Muscle layer of duodenum (tissue), 2 donors: ENCODE data around the gene ENC1.
"Not testable (repeated sequence)": the region's sequence is repeated elsewhere in the genome, so short reads cannot be mapped to it uniquely, and the experiment has no call there.

Experiments used
- H3K27ac ChIP-seq: one replicate; pipeline ENCODE4 v1.7.0; 2013; ENCODE audit warnings: mild to moderate bottlenecking, low read length
- H3K27me3 ChIP-seq: one replicate; pipeline ENCODE4 v1.7.0; 2013; ENCODE audit warnings: low read depth, mild to moderate bottlenecking, control low read depth, low read length
- H3K36me3 ChIP-seq, 2 donors: one replicate each; pipeline ENCODE4 v1.7.0; 2013; ENCODE audit warnings: low read length in 2 of 2, control low read depth in 1 of 2, mild to moderate bottlenecking in 1 of 2; ENCODE audit not compliant: insufficient read depth in 2 of 2, control insufficient read depth in 1 of 2
- H3K4me1 ChIP-seq, 2 donors: one replicate each; pipeline ENCODE4 v1.7.0; 2013; ENCODE audit warnings: low read length in 2 of 2, mild to moderate bottlenecking in 2 of 2, control low read depth in 1 of 2, moderate library complexity in 1 of 2; ENCODE audit not compliant: insufficient read depth in 2 of 2, control insufficient read depth in 1 of 2
- H3K4me3 ChIP-seq, 2 donors: one replicate each; pipeline ENCODE4 v1.7.0; 2013; ENCODE audit warnings: low read length in 2 of 2, low read depth in 1 of 2, mild to moderate bottlenecking in 1 of 2
- H3K9me3 ChIP-seq, 2 donors: one replicate each; pipeline ENCODE4 v1.7.0; 2013; ENCODE audit warnings: low read length in 2 of 2, control low read depth in 1 of 2, mild to moderate bottlenecking in 1 of 2; ENCODE audit not compliant: control insufficient read depth in 1 of 2
- donor health status: healthy.

Gene ENC1

GRCh38 chr5:74640450-74640953 is at the start of gene ENC1:
Gene ENC1, minus strand, starts transcription at chr5:74640728. Its CDS starts 4,243 bp downstream, at chr5:74636485.
- peaks cover 0 to 16% of the 10 kb centered on the region in 2 donors for H3K4me1 ChIP-seq
- no peaks in the 10 kb centered on the region for H3K27me3 ChIP-seq
- H3K36me3 ChIP-seq: peaks cover 0 to 3% of the 10 kb centered on the region in 2 donors
- H3K4me3 ChIP-seq: peak within 1 kb of the TSS; percentile 85 to 91
- peak within 1 kb of the TSS; percentile 61 for H3K27ac ChIP-seq
- H3K9me3 ChIP-seq: no peaks in the 10 kb centered on the region

- H3K27ac ChIP-seq: no peak overlapping the region
- H3K4me3 ChIP-seq: peak overlapping the region in 1 of 2 donors; percentile 79
- H3K9me3 ChIP-seq: no peaks in the 10 kb centered on the region
Observed at GRCh38 chr5:74686962-74687751, 46.6 kb upstream of the ENC1 start.

GRCh38 chr5:74685979-74686631 is 45.6 kb upstream of the ENC1 start:
- H3K27ac ChIP-seq: peak overlapping the region; percentile 73
- peak overlapping the region; percentile 79 to 81 for H3K4me3 ChIP-seq
- H3K4me1 ChIP-seq: peaks cover 3 to 15% of the 10 kb centered on the region in 2 donors
- no peaks in the 10 kb centered on the region for H3K9me3 ChIP-seq
- no peaks in the 10 kb centered on the region for H3K27me3 ChIP-seq
- H3K36me3 ChIP-seq: peaks cover 8 to 19% of the 10 kb centered on the region in 2 donors

More at GRCh38 chr5:74686962-74687751, 46.6 kb upstream of the ENC1 start:
- H3K27me3 ChIP-seq: no peaks in the 10 kb centered on the region
- peaks cover 12 to 26% of the 10 kb centered on the region in 2 donors for H3K36me3 ChIP-seq
- peaks cover 3 to 15% of the 10 kb centered on the region in 2 donors for H3K4me1 ChIP-seq

- Histone ChIP-seq H3K9me3 (no peaks in the 10 kb centered on the region), H3K27me3 (no peaks in the 10 kb centered on the region), H3K36me3 (peaks cover 8 to 10% of the 10 kb centered on the region in 2 donors), H3K4me1 (peaks cover 3 to 15% of the 10 kb centered on the region in 2 donors), H3K27ac (peak within 1 kb of the TSS; percentile 73), H3K4me3 (peak within 1 kb of the TSS; percentile 79 to 81)
Observed at GRCh38 chr5:74684900-74685851, 44.6 kb upstream of the ENC1 start, which contains the start of gene HEXB. Gene HEXB, plus strand, starts transcription at chr5:74685233. Its CDS starts 28 bp downstream, at chr5:74685261.

- Histone ChIP-seq H3K36me3 (no peaks in the 10 kb centered on the region), H3K27me3 (no peaks in the 10 kb centered on the region), H3K4me3 (no peak overlapping the region)
Observed at GRCh38 chr5:74679966-74680365, 39.4 kb upstream of the ENC1 start.

GRCh38 chr5:74679300-74679699 is 38.8 kb upstream of the ENC1 start:
- H3K36me3 ChIP-seq, H3K4me3 ChIP-seq, H3K9me3 ChIP-seq, H3K4me1 ChIP-seq, H3K27ac ChIP-seq, H3K27me3 ChIP-seq: not testable (repeated sequence)

More at GRCh38 chr5:74679966-74680365, 39.4 kb upstream of the ENC1 start:
- Histone ChIP-seq H3K27ac (no peak overlapping the region), H3K9me3 (no peaks in the 10 kb centered on the region), H3K4me1 (no peaks in the 10 kb centered on the region)

GRCh38 chr5:74678123-74678522 is 37.6 kb upstream of the ENC1 start:
- not testable (repeated sequence) for H3K9me3 ChIP-seq, H3K4me1 ChIP-seq, H3K4me3 ChIP-seq, H3K36me3 ChIP-seq, H3K27ac ChIP-seq, H3K27me3 ChIP-seq

GRCh38 chr5:74676466-74676865 is 35.9 kb upstream of the ENC1 start:
- H3K4me3 ChIP-seq, H3K27me3 ChIP-seq, H3K36me3 ChIP-seq, H3K9me3 ChIP-seq, H3K27ac ChIP-seq: not testable (repeated sequence)
- peaks cover 0 to 12% of the 10 kb centered on the region in 2 donors for H3K4me1 ChIP-seq

- peaks cover 0 to 12% of the 10 kb centered on the region in 2 donors for H3K4me1 ChIP-seq
- H3K4me3 ChIP-seq: peak overlapping the region; percentile 40 to 63
- H3K27ac ChIP-seq: no peak overlapping the region
- no peaks in the 10 kb centered on the region for H3K27me3 ChIP-seq
- H3K36me3 ChIP-seq: no peaks in the 10 kb centered on the region
- H3K9me3 ChIP-seq: no peaks in the 10 kb centered on the region
Observed at GRCh38 chr5:74673011-74673790, 32.7 kb upstream of the ENC1 start.

- H3K27me3 ChIP-seq: no peaks in the 10 kb centered on the region
- no peak overlapping the region for H3K27ac ChIP-seq
- no peaks in the 10 kb centered on the region for H3K36me3 ChIP-seq
- H3K4me1 ChIP-seq: peaks cover 0 to 12% of the 10 kb centered on the region in 2 donors
- no peak overlapping the region for H3K4me3 ChIP-seq
- H3K9me3 ChIP-seq: no peaks in the 10 kb centered on the region
Observed at GRCh38 chr5:74672215-74672877, 31.8 kb upstream of the ENC1 start.
